Fibroblast of lung (primary cell): ENCODE data around the gene BACE1. TPM values are rescaled to one million over a fixed set of nuclear protein-coding genes. Genes with fewer than 3 reads are reported as not detected.

Source experiments
- DNase-seq, 2 donors: peaks; one replicate each; pipeline versions ENCODE4 v3.0.0 to v3.0.0-alpha.2; 2010; ENCODE audit warnings: low read depth in 2 of 2
- H2AFZ ChIP-seq: 2 replicates; pipeline ENCODE4 v1.5.1; 2012; ENCODE audit warnings: low read length, control low read depth, inconsistent platforms
- H3K27ac ChIP-seq: 2 replicates; pipeline ENCODE4 v1.5.1; 2011; ENCODE audit warnings: low read length, control low read depth; ENCODE audit not compliant: insufficient read depth
- H3K27me3 ChIP-seq: 2 replicates; pipeline ENCODE4 v1.5.1; 2011; ENCODE audit warnings: mild to moderate bottlenecking, low read length; ENCODE audit not compliant: control insufficient read depth, insufficient read depth
- H3K36me3 ChIP-seq: 2 replicates; pipeline ENCODE4 v1.5.1; 2011; ENCODE audit warnings: low read length; ENCODE audit not compliant: control insufficient read depth, insufficient read depth
- H3K4me1 ChIP-seq: 2 replicates; pipeline ENCODE4 v1.5.1; 2011; ENCODE audit warnings: low read length; ENCODE audit not compliant: control insufficient read depth, insufficient read depth; ENCODE audit errors: extremely low read depth
- H3K4me2 ChIP-seq: 2 replicates; pipeline ENCODE4 v1.5.1; 2011; ENCODE audit warnings: low read length, control low read depth; ENCODE audit not compliant: insufficient read depth; ENCODE audit errors: extremely low read depth
- H3K4me3 ChIP-seq, 4 experiments: fragments of 200-600 bp in 1 of 4; sonication (generic) in 1 of 4; replicated peaks in 1 of 4; 2 replicates each; pipeline ENCODE4 v1.5.1; 2011 to 2016; ENCODE audit warnings: low read length in 4 of 4, low read depth in 3 of 4, mild to moderate bottlenecking in 3 of 4, control low read depth in 2 of 4, inconsistent platforms in 1 of 4, mixed read lengths in 1 of 4; ENCODE audit not compliant: insufficient read depth in 1 of 4; ENCODE audit errors: control extremely low read depth in 1 of 4
- H3K79me2 ChIP-seq: 2 replicates; pipeline ENCODE4 v1.5.1; 2012; ENCODE audit warnings: mild to moderate bottlenecking, low read length, inconsistent platforms; ENCODE audit not compliant: control insufficient read depth, insufficient read depth
- H3K9ac ChIP-seq: 2 replicates; pipeline ENCODE4 v1.5.1; 2011; ENCODE audit warnings: mild to moderate bottlenecking, low read length, control low read depth; ENCODE audit not compliant: insufficient read depth
- H3K9me3 ChIP-seq: 2 replicates; pipeline ENCODE4 v1.5.1; 2012; ENCODE audit warnings: low read depth, low read length; ENCODE audit not compliant: control insufficient read depth, insufficient read depth
- H4K20me1 ChIP-seq: 2 replicates; pipeline ENCODE4 v1.5.1; 2011; ENCODE audit warnings: low read length; ENCODE audit not compliant: control insufficient read depth, insufficient read depth; ENCODE audit errors: extremely low read depth
- EZH2 ChIP-seq: IDR thresholded peaks from 2 replicates; pipeline ENCODE4 v1.5.1; 2012; ENCODE audit warnings: low read length, control low read depth, mild to moderate bottlenecking; ENCODE audit errors: missing control alignments
- polyA plus RNA-seq, 2 donors: library from polyadenylated mRNA; depleted of rRNA in 1 of 2; stranded (reverse) in 1 of 2; unstranded in 1 of 2; fragments of >200 nt; gene quantifications; 2 replicates each; pipeline ENCODE4 v1.2.1, GENCODE V29; 2011 to 2012; ENCODE audit warnings: missing spikeins in 1 of 2
- total RNA-seq: library from RNA; depleted of rRNA; stranded (reverse); fragments of >200 nt; gene quantifications from 2 replicates; pipeline ENCODE4 v1.2.1, GENCODE V29; 2014
- TF ChIP-seq, protein P1 (sequence below), 2 donors: IDR thresholded peaks in 1 of 2; conservative IDR thresholded peaks in 1 of 2; 1 replicate in 1 of 2; 2 replicates in 1 of 2; pipeline ENCODE4 v1.5.1; 2011 to 2012; ENCODE audit warnings: low read length in 2 of 2, control low read depth in 1 of 2, inconsistent platforms in 1 of 2, low read depth in 1 of 2, mild to moderate bottlenecking in 1 of 2

The BACE1 gene
- total and polyA plus RNA-seq, 2 donors (not counting 1 experiment from before 2014, with no cell fraction given): 23.1 to 62.7 TPM

DNA sequence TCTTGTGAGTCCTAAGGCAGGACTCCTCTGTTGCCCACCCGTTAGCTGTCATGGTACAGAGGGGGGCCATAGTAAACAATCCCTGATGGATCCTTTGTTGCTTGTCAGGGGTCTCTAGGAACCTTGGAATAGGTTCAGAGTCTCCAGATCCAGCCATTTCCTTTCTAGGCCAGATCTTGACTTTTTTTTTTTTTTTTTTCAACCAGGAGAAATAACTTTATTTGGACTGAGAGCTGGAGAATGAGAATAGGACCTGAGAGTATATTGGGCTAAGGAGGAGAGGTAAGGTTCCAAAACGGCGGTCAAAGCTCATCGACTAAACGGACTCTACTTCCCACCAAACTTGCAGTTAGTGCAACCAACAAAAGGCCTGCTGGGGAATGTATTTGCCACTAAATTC lies 19.3 kb upstream of the BACE1 start:
- Histone ChIP-seq H3K79me2 (peaks cover 2% of the 10 kb centered on the region), H3K36me3 (peaks cover 7% of the 10 kb centered on the region), H3K27me3 (no peaks in the 10 kb centered on the region), H3K9ac (no peak overlapping the region), H3K4me3 (no peak overlapping the region), H3K9me3 (no peaks in the 10 kb centered on the region), H3K4me2 (no peak overlapping the region), H4K20me1 (no peaks in the 10 kb centered on the region), H2AFZ (no peak overlapping the region), H3K4me1 (no peaks in the 10 kb centered on the region), H3K27ac (no peak overlapping the region)
- no peak for DNase-seq
- TF ChIP-seq EZH2: no peak
- TF ChIP-seq, protein P1, sequence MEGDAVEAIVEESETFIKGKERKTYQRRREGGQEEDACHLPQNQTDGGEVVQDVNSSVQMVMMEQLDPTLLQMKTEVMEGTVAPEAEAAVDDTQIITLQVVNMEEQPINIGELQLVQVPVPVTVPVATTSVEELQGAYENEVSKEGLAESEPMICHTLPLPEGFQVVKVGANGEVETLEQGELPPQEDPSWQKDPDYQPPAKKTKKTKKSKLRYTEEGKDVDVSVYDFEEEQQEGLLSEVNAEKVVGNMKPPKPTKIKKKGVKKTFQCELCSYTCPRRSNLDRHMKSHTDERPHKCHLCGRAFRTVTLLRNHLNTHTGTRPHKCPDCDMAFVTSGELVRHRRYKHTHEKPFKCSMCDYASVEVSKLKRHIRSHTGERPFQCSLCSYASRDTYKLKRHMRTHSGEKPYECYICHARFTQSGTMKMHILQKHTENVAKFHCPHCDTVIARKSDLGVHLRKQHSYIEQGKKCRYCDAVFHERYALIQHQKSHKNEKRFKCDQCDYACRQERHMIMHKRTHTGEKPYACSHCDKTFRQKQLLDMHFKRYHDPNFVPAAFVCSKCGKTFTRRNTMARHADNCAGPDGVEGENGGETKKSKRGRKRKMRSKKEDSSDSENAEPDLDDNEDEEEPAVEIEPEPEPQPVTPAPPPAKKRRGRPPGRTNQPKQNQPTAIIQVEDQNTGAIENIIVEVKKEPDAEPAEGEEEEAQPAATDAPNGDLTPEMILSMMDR (conservative IDR thresholded peaks at IDR 0.05 in 1 of 2, IDR thresholded peaks at IDR 0.05 in 1 of 2; ENCODE audit: low read depth in 1 of 2, low read length in 2 of 2): no peak

DNA sequence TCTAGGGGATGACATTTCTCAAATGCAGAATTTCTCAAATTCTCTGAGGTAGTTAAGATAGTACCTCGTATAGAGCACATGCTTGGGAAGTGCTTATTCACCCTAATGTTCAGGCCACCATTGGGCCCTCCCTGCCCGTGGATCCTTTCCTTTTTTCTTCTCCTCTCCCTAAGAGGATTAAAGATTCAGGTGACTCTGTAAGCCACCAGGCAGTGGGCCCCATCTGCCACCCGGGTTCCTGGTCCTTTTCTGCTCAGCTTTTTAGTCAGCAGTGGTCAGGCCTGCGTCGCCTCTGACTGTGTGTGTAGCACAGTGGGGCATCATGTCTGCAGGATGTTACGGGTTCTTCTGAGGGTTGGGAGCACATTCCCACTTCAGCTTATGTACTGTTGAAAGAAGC lies 18.8 kb upstream of the BACE1 start:
- no peaks in the 10 kb centered on the region for H3K9me3 ChIP-seq
- H3K4me1 ChIP-seq: no peaks in the 10 kb centered on the region
- no peak overlapping the region for H3K9ac ChIP-seq
- no peak for DNase-seq
- no peak overlapping the region for H3K4me3 ChIP-seq
- H2AFZ ChIP-seq: no peak overlapping the region
- H3K27me3 ChIP-seq: no peaks in the 10 kb centered on the region
- H3K79me2 ChIP-seq: peaks cover 2% of the 10 kb centered on the region
- H3K36me3 ChIP-seq: peaks cover 7% of the 10 kb centered on the region
- no peak overlapping the region for H3K27ac ChIP-seq
- no peak overlapping the region for H3K4me2 ChIP-seq
- TF ChIP-seq EZH2: no peak
- TF ChIP-seq, protein P1 (conservative IDR thresholded peaks at IDR 0.05 in 1 of 2, IDR thresholded peaks at IDR 0.05 in 1 of 2; ENCODE audit: low read depth in 1 of 2, low read length in 2 of 2): no peak
- H4K20me1 ChIP-seq: no peaks in the 10 kb centered on the region

DNA sequence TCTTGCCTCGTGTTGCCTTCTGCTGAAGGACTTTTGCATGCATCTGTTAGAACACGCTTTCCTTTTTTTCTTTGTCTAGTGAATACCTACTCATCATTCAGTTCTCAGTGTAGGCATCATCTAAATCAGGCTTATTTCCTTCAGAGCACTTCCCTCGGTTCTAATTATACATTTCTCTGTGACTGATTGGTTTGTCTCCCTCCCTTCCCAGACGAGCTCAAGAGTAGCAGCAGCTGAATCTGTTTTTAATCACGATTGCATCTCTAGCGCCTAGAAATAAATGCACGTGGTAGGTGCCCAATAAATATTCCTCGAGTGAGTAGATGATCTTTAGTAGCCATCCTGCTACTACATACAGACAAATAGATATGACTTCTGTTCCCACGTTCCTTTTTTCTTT lies 17.9 kb upstream of the BACE1 start:
- no peaks in the 10 kb centered on the region for H3K27me3 ChIP-seq
- no peak overlapping the region for H3K4me2 ChIP-seq
- TF ChIP-seq, protein P1 (conservative IDR thresholded peaks at IDR 0.05 in 1 of 2, IDR thresholded peaks at IDR 0.05 in 1 of 2; ENCODE audit: low read depth in 1 of 2, low read length in 2 of 2): no peak
- TF ChIP-seq EZH2: no peak
- no peak overlapping the region for H3K27ac ChIP-seq
- H2AFZ ChIP-seq: no peak overlapping the region
- no peak overlapping the region for H3K4me3 ChIP-seq
- H3K9me3 ChIP-seq: no peaks in the 10 kb centered on the region
- H3K4me1 ChIP-seq: peaks cover 5% of the 10 kb centered on the region
- H3K9ac ChIP-seq: no peak overlapping the region
- DNase-seq: no peak
- H3K79me2 ChIP-seq: peaks cover 9% of the 10 kb centered on the region
- no peaks in the 10 kb centered on the region for H4K20me1 ChIP-seq
- peaks cover 7% of the 10 kb centered on the region for H3K36me3 ChIP-seq
